NB4 (cell line): ENCODE results near the gene FHIT.

ENCODE experiments used
- CTCF ChIP-seq: IDR thresholded peaks from one replicate; pipeline ENCODE4 v1.5.1; 2012; ENCODE audit warnings: low read depth, low read length
- POLR2A ChIP-seq: IDR thresholded peaks from 2 replicates; pipeline ENCODE4 v1.6.1; 2011; ENCODE audit warnings: mild to moderate bottlenecking; ENCODE audit not compliant: insufficient read length; ENCODE audit errors: extremely low read depth

- TF ChIP-seq CTCF (no peak), POLR2A (no peak)
Measured at GRCh38 chr3:60268123-60268522, 983.1 kb downstream of the FHIT start.
